DOHH2 (cell line): ENCODE measurements around the gene CRYM.
A peak's percentile ranks its signal among the peaks of the same experiment; 100 is the strongest.

Experiments used
- H3F3A ChIP-seq: fragments of 200-600 bp; sonication (generic), shearing (Covaris generic); 2 replicates; pipeline ENCODE4 v1.6.0; 2016; ENCODE audit warnings: antibody characterized with exemption, mild to moderate bottlenecking; ENCODE audit not compliant: control insufficient read depth, insufficient read depth
- H3K27ac ChIP-seq: fragments of 200-600 bp; sonication (generic); 2 replicates; pipeline ENCODE4 v1.5.1; 2014; ENCODE audit warnings: low read depth, mild to moderate bottlenecking, low read length, moderate library complexity
- H3K27me3 ChIP-seq: fragments of 200-600 bp; sonication (generic); 2 replicates; pipeline ENCODE4 v1.6.1; 2014; ENCODE audit warnings: mild to moderate bottlenecking, low read length, mixed read lengths; ENCODE audit not compliant: control insufficient read depth
- H3K36me3 ChIP-seq: fragments of 200-600 bp; sonication (generic); 2 replicates; pipeline ENCODE4 v1.6.1; 2014; ENCODE audit warnings: mild to moderate bottlenecking, low read length, moderate library complexity, mixed read lengths; ENCODE audit not compliant: control insufficient read depth
- H3K4me1 ChIP-seq: fragments of 200-600 bp; sonication (generic); 2 replicates; pipeline ENCODE4 v1.6.1; 2014; ENCODE audit warnings: mild to moderate bottlenecking, low read length, mixed read lengths; ENCODE audit not compliant: control insufficient read depth
- H3K4me2 ChIP-seq: fragments of 200-600 bp; sonication (generic); 2 replicates; pipeline ENCODE4 v1.6.0; 2014; ENCODE audit warnings: mild to moderate bottlenecking, low read length, moderate library complexity
- H3K4me3 ChIP-seq: fragments of 200-600 bp; sonication (generic); 2 replicates; pipeline ENCODE4 v1.5.1; 2014; ENCODE audit warnings: mild to moderate bottlenecking, low read length, mixed read lengths
- H3K79me2 ChIP-seq: fragments of 200-600 bp; sonication (generic); 2 replicates; pipeline ENCODE4 v1.6.1; 2014; ENCODE audit warnings: mild to moderate bottlenecking, low read length, mixed read lengths; ENCODE audit not compliant: control insufficient read depth
- H3K9me2 ChIP-seq: fragments of 200-600 bp; sonication (generic); replicated peaks from 2 replicates; pipeline ENCODE4 v1.6.1; 2014; ENCODE audit warnings: mild to moderate bottlenecking, low read length, mixed read lengths; ENCODE audit not compliant: control insufficient read depth
- H3K9me3 ChIP-seq: fragments of 200-600 bp; sonication (generic); 2 replicates; pipeline ENCODE4 v1.6.1; 2014; ENCODE audit warnings: antibody characterized with exemption, low read length, mixed read lengths; ENCODE audit not compliant: control insufficient read depth, insufficient read depth
- H4K20me1 ChIP-seq: fragments of 200-600 bp; sonication (generic); 2 replicates; pipeline ENCODE4 v1.6.0; 2014; ENCODE audit warnings: low read depth, mild to moderate bottlenecking, antibody characterized with exemption, low read length, moderate library complexity; ENCODE audit not compliant: control insufficient read depth, insufficient read depth
- CTCF ChIP-seq: fragments of 200-600 bp; sonication (generic); IDR thresholded peaks from one replicate; pipeline ENCODE4 v1.5.1; 2014; ENCODE audit warnings: antibody characterized with exemption, mild to moderate bottlenecking, low read depth, low read length; ENCODE audit not compliant: poor library complexity, severe bottlenecking
- EZH2phosphoT487 ChIP-seq: fragments of 200-600 bp; sonication (generic); IDR thresholded peaks from 2 replicates; pipeline ENCODE4 v1.6.1; 2017; ENCODE audit warnings: borderline replicate concordance, mild to moderate bottlenecking, antibody characterized with exemption, low read length, moderate library complexity, mixed read lengths

CRYM gene

GRCh38 chr16:21277927-21278706, at the start of gene CRYM:
Gene CRYM (minus strand): TSS chr16:21278290. CDS start chr16:21278251, 39 bp downstream.
- H3K4me1 ChIP-seq: peaks cover 21% of the 10 kb centered on the region
- H4K20me1 ChIP-seq: no peaks in the 10 kb centered on the region; the same call in 1 of the 2 replicates
- H3K9me3 ChIP-seq: no peaks in the 10 kb centered on the region
- H3F3A ChIP-seq: no peaks in the 10 kb centered on the region
- peaks cover 57% of the 10 kb centered on the region for H3K27me3 ChIP-seq
- H3K4me3 ChIP-seq: no peak within 1 kb of the TSS
- H3K27ac ChIP-seq: no peak within 1 kb of the TSS
- peak within 1 kb of the TSS; percentile 52 for H3K4me2 ChIP-seq
- H3K9me2 ChIP-seq: no peaks in the 10 kb centered on the region
- TF ChIP-seq EZH2phosphoT487 (no peak), CTCF (peak; percentile 66)
- H3K79me2 ChIP-seq: no peaks in the 10 kb centered on the region
- no peaks in the 10 kb centered on the region for H3K36me3 ChIP-seq

- Histone ChIP-seq H3K9me2 (no peaks in the 10 kb centered on the region), H3F3A (no peaks in the 10 kb centered on the region), H3K27me3 (no peaks in the 10 kb centered on the region), H3K36me3 (peaks cover 5% of the 10 kb centered on the region; the same call in 1 of the 2 replicates), H3K27ac (no peak overlapping the region), H3K4me2 (no peak overlapping the region), H3K4me3 (no peak overlapping the region), H4K20me1 (no peaks in the 10 kb centered on the region), H3K4me1 (no peaks in the 10 kb centered on the region), H3K79me2 (no peaks in the 10 kb centered on the region), H3K9me3 (no peaks in the 10 kb centered on the region)
- TF ChIP-seq CTCF (no peak), EZH2phosphoT487 (no peak)
Observed at GRCh38 chr16:21327046-21327445, 49.0 kb upstream of the CRYM start.

- no peak for TF ChIP-seq EZH2phosphoT487
- no peak for TF ChIP-seq CTCF
- no peaks in the 10 kb centered on the region for H3K9me3 ChIP-seq
- no peaks in the 10 kb centered on the region for H3K79me2 ChIP-seq
- H3K27ac ChIP-seq: no peak overlapping the region
- H3K4me2 ChIP-seq: no peak overlapping the region
- H3K4me3 ChIP-seq: no peak overlapping the region
- peaks cover 5% of the 10 kb centered on the region; the same call in 1 of the 2 replicates for H3K36me3 ChIP-seq
- H4K20me1 ChIP-seq: no peaks in the 10 kb centered on the region
- no peaks in the 10 kb centered on the region for H3K4me1 ChIP-seq
- no peaks in the 10 kb centered on the region for H3K27me3 ChIP-seq
- H3K9me2 ChIP-seq: no peaks in the 10 kb centered on the region
- no peaks in the 10 kb centered on the region for H3F3A ChIP-seq
Observed at GRCh38 chr16:21326459-21326858, 48.4 kb upstream of the CRYM start.
